ENCODE measurements around the gene METTL2A.
"Not testable (repeated sequence)": the region's sequence is repeated elsewhere in the genome, so short reads cannot be mapped to it uniquely, and the experiment has no call there.

METTL2A gene
- 21.5 to 25.1 reads per million in 2 donors for total RNA-seq

GRCh38 chr17:62423647-62424461 lies at the start of gene METTL2A:
METTL2A (plus strand) TSS chr17:62423897; CDS start chr17:62423903, 6 bp downstream.
- peak; percentile 41 for DNase-seq

- DNase-seq = no peak
These were observed 43.4 kb upstream of the METTL2A start, which contains the start of gene EFCAB3 for GRCh38 chr17:62380253-62380652. EFCAB3 (plus strand) TSS chr17:62380553; CDS start chr17:62382980, 2,427 bp downstream.

- no peak for DNase-seq
These were observed 42.1 kb upstream of the METTL2A start for GRCh38 chr17:62381561-62381960.

- no peak for DNase-seq
These were observed 34.8 kb upstream of the METTL2A start for GRCh38 chr17:62388856-62389255.

GRCh38 chr17:62392908-62393307 lies 30.8 kb upstream of the METTL2A start:
- DNase-seq = no peak

GRCh38 chr17:62398891-62399290 lies 24.8 kb upstream of the METTL2A start:
- no peak for DNase-seq

GRCh38 chr17:62405451-62405850 lies 18.2 kb upstream of the METTL2A start:
- no peak for DNase-seq

GRCh38 chr17:62413090-62413489 lies 10.6 kb upstream of the METTL2A start:
- not testable (repeated sequence) for DNase-seq

- DNase-seq = not testable (repeated sequence)
These were observed 2.5 kb downstream of the METTL2A start for GRCh38 chr17:62426214-62426613.

- not testable (repeated sequence) for DNase-seq
These were observed 11.6 kb downstream of the METTL2A start for GRCh38 chr17:62435251-62435650.

GRCh38 chr17:62441181-62441580 lies 17.5 kb downstream of the METTL2A start:
- not testable (repeated sequence) for DNase-seq

- no peak for DNase-seq
These were observed 20.4 kb downstream of the METTL2A start for GRCh38 chr17:62444063-62444462.

GRCh38 chr17:62445791-62446190 lies 22.1 kb downstream of the METTL2A start:
- not testable (repeated sequence) for DNase-seq

GRCh38 chr17:62452195-62452594 lies 28.5 kb downstream of the METTL2A start:
- not testable (repeated sequence) for DNase-seq

- not testable (repeated sequence) for DNase-seq
These were observed 29.3 kb downstream of the METTL2A start for GRCh38 chr17:62453041-62453440.

- DNase-seq = not testable (repeated sequence)
These were observed 30.0 kb downstream of the METTL2A start for GRCh38 chr17:62453656-62454055.

GRCh38 chr17:62454111-62454510 lies 30.4 kb downstream of the METTL2A start:
- DNase-seq = not testable (repeated sequence)

GRCh38 chr17:62456016-62456415 lies 32.3 kb downstream of the METTL2A start:
- no peak for DNase-seq

- DNase-seq = not testable (repeated sequence)
These were observed 34.8 kb downstream of the METTL2A start for GRCh38 chr17:62458483-62458882.

GRCh38 chr17:62464422-62464821 lies 40.7 kb downstream of the METTL2A start:
- not testable (repeated sequence) for DNase-seq

- DNase-seq = not testable (repeated sequence)
These were observed 41.6 kb downstream of the METTL2A start for GRCh38 chr17:62465271-62465670.

GRCh38 chr17:62470666-62471379 lies 47.1 kb downstream of the METTL2A start:
- not testable (repeated sequence) for DNase-seq

- DNase-seq = not testable (repeated sequence)
These were observed 47.7 kb downstream of the METTL2A start for GRCh38 chr17:62471380-62471880.
